ENCODE measurements around the gene FNTB.

DNA sequence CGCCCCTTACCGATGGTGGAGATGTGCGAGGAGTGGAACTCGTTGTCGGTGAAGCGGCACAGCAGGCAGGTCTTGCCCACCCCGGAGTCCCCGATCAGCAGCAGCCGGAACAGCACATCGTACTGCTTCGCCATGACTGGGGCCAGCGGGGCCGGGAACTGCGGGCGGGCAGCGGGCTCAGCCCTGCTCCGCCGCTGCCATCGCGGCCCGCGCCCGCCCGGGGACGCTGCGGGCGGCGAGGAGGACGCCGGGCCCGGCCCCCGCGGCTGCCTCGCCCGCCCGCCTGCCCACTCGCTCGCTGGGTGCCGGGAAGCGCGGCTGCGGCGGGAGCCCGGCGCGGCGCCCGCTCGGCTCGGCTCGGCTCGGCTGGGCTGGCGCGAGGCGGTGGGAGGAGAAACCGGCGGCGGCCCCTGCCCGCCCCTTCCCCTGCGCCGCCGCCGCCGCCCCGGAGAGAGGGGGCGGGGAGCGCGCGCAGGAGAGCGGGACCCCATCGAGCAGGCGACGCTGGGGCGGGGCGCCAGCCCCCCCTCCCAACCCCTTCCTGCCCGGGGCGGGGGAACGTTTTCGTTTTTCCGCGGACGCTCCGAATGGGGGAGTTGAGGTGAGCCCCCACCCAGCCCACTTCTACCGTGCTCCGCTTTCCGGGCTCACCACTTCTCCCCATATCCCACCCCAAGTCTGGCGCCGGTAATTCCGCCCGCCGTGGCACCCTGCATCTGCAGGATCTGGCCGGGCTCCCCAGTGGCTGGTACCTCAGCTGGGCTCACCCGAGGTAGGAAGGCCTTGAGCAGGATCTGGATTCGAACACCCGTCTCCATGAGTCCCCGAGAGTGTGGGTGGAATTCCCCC, 14.5 kb upstream of the FNTB start, which contains the start of gene RAB15:
- TF ChIP-seq, protein P1, sequence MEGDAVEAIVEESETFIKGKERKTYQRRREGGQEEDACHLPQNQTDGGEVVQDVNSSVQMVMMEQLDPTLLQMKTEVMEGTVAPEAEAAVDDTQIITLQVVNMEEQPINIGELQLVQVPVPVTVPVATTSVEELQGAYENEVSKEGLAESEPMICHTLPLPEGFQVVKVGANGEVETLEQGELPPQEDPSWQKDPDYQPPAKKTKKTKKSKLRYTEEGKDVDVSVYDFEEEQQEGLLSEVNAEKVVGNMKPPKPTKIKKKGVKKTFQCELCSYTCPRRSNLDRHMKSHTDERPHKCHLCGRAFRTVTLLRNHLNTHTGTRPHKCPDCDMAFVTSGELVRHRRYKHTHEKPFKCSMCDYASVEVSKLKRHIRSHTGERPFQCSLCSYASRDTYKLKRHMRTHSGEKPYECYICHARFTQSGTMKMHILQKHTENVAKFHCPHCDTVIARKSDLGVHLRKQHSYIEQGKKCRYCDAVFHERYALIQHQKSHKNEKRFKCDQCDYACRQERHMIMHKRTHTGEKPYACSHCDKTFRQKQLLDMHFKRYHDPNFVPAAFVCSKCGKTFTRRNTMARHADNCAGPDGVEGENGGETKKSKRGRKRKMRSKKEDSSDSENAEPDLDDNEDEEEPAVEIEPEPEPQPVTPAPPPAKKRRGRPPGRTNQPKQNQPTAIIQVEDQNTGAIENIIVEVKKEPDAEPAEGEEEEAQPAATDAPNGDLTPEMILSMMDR (IDR thresholded peaks at IDR 0.05; ENCODE audit: borderline replicate concordance, extremely low read depth, low read length, poor library complexity, severe bottlenecking): no peak
- no peak for TF ChIP-seq EZH2 (IDR thresholded peaks at IDR 0.05; ENCODE audit: borderline replicate concordance, low read depth, low read length, severe bottlenecking)

Data from DND-41 (cell line).